ENCODE results near the gene EHBP1. TPM values are rescaled to one million over a fixed set of nuclear protein-coding genes. Genes with fewer than 3 reads are reported as not detected.
"Not testable (repeated sequence)": the region's sequence is repeated elsewhere in the genome, so short reads cannot be mapped to it uniquely, and the experiment has no call there.

The EHBP1 gene
- total RNA-seq, 1 donor from 2014 or later, result 80.9 TPM

GRCh38 chr2:62705859-62706720 lies 577 bp downstream of the EHBP1 start:
- peak; percentile 55 for DNase-seq (ENCODE audit: low spot score)

GRCh38 chr2:62706721-62707521 lies 1.4 kb downstream of the EHBP1 start:
- DNase-seq (ENCODE audit: low spot score), result no peak

- no peak for DNase-seq (ENCODE audit: low spot score)
Measured at GRCh38 chr2:62708751-62709150, 3.2 kb downstream of the EHBP1 start.

GRCh38 chr2:62711832-62712494 lies 6.5 kb downstream of the EHBP1 start:
- DNase-seq (ENCODE audit: low spot score), result no peak

- DNase-seq (ENCODE audit: low spot score), result not testable (repeated sequence)
Measured at GRCh38 chr2:62713196-62713595, 7.7 kb downstream of the EHBP1 start.

GRCh38 chr2:62713837-62714236 lies 8.3 kb downstream of the EHBP1 start:
- DNase-seq (ENCODE audit: low spot score), result no peak

GRCh38 chr2:62716768-62717167 lies 11.3 kb downstream of the EHBP1 start:
- no peak for DNase-seq (ENCODE audit: low spot score)

- no peak for DNase-seq (ENCODE audit: low spot score)
Measured at GRCh38 chr2:62717503-62718081, 12.1 kb downstream of the EHBP1 start.

GRCh38 chr2:62718225-62718822 lies 12.8 kb downstream of the EHBP1 start:
- no peak for DNase-seq (ENCODE audit: low spot score)

GRCh38 chr2:62719757-62720156 lies 14.2 kb downstream of the EHBP1 start:
- no peak for DNase-seq (ENCODE audit: low spot score)

- no peak for DNase-seq (ENCODE audit: low spot score)
Measured at GRCh38 chr2:62722679-62723078, 17.2 kb downstream of the EHBP1 start.

- no peak for DNase-seq (ENCODE audit: low spot score)
Measured at GRCh38 chr2:62723253-62723652, 17.7 kb downstream of the EHBP1 start.

- no peak for DNase-seq (ENCODE audit: low spot score)
Measured at GRCh38 chr2:62724106-62724505, 18.6 kb downstream of the EHBP1 start.

GRCh38 chr2:62724886-62725711 lies 19.6 kb downstream of the EHBP1 start:
- DNase-seq (ENCODE audit: low spot score), result no peak

GRCh38 chr2:62725712-62726055 lies 20.2 kb downstream of the EHBP1 start:
- DNase-seq (ENCODE audit: low spot score), result no peak

GRCh38 chr2:62727259-62727867 lies 21.9 kb downstream of the EHBP1 start:
- DNase-seq (ENCODE audit: low spot score), result no peak

GRCh38 chr2:62727876-62728566 lies 22.5 kb downstream of the EHBP1 start:
- no peak for DNase-seq (ENCODE audit: low spot score)

GRCh38 chr2:62731275-62731674 lies 25.8 kb downstream of the EHBP1 start:
- DNase-seq (ENCODE audit: low spot score), result no peak

- no peak for DNase-seq (ENCODE audit: low spot score)
Measured at GRCh38 chr2:62732262-62732777, 26.8 kb downstream of the EHBP1 start.

All from umbilical cord (tissue), 2 donors.